ENCODE measurements around the gene TP53TG3D.
"Not testable (repeated sequence)": the region's sequence is repeated elsewhere in the genome, so short reads cannot be mapped to it uniquely, and the experiment has no call there.

The TP53TG3D gene, protein sequence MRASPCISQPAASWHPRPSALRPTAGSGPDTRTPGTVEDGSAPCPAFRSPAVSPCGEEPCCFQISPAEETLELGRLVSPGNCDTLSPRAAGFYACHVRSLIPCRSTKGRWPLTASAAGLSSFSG

DNA sequence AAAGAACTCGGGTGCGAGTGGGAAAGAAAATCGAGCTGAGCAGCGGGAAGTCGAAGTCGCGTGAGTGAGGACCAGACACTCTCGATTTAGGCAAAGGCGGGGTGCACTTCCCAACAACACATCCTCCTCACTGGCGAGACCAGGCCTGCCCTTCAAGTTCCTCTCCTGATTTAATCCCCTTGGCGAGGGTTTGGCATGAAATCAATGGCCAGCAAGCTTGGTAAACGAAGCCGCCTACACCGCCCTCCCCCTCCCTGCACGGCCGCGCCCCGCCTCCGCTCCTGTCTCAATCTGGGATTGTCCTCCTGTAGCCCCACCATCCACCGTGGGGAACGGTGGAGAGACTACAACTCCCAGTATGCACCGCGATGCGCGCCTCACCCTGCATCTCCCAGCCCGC lies at the start of gene TP53TG3D:
TSS of gene TP53TG3D (plus strand) at position 301 of the 400 bp plus-strand sequence. CDS start at position 369, 68 bp downstream.
- H3K4me3 ChIP-seq (ENCODE audit: low read depth, low read length); H3K27me3 ChIP-seq (ENCODE audit: control insufficient read depth, insufficient read depth, low read length); H3K9me3 ChIP-seq (ENCODE audit: control insufficient read depth, insufficient read depth, low read depth, low read length); H3K36me3 ChIP-seq (ENCODE audit: control insufficient read depth, insufficient read depth, low read length); H3K27ac ChIP-seq (ENCODE audit: low read depth, low read length); H3K9ac ChIP-seq (ENCODE audit: low read length); H3K4me1 ChIP-seq (ENCODE audit: control insufficient read depth, insufficient read depth, low read length): not testable (repeated sequence)

DNA sequence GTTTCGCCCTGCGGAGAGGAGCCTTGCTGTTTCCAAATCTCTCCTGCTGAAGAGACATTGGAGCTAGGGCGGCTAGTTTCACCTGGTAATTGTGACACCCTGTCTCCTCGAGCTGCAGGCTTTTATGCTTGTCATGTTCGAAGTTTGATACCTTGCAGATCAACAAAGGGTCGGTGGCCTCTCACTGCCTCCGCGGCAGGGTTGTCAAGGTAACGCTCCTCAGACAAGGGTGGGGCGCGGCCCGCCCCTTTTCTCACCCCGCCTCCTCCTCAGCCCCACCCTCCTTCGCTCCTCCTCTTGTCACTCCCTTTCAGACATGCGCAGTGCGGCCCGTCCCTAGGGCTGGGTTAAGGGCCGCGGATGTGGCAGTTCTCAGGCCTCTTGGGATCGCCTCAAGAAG lies 421 bp downstream of the TP53TG3D start:
- H3K36me3 ChIP-seq (ENCODE audit: control insufficient read depth, insufficient read depth, low read length); H3K27me3 ChIP-seq (ENCODE audit: control insufficient read depth, insufficient read depth, low read length); H3K9ac ChIP-seq (ENCODE audit: low read length); H3K4me1 ChIP-seq (ENCODE audit: control insufficient read depth, insufficient read depth, low read length); H3K4me3 ChIP-seq (ENCODE audit: low read depth, low read length); H3K27ac ChIP-seq (ENCODE audit: low read depth, low read length); H3K9me3 ChIP-seq (ENCODE audit: control insufficient read depth, insufficient read depth, low read depth, low read length): not testable (repeated sequence)

DNA sequence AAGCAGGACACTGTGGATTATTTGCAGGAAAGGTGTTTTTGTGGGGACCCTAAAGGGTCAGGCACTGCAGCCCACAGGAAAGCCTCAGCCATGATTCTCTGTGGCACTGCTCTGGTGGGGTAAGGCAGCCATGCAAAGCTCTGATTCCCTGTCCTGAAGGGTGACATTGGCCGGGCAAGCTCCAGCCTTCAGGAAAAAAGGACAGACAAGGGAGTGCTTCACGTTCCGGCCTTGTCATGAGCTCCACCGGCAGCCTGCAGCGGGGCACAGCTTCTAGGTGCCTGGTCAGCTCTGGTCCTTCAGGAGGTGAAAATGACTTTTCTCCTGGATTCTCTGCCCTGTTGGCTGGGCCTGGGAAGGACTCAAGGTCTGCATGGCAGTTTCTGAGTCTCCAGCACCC lies 8.4 kb downstream of the TP53TG3D start:
- H3K9ac ChIP-seq (ENCODE audit: low read length); H3K4me1 ChIP-seq (ENCODE audit: control insufficient read depth, insufficient read depth, low read length); H3K4me3 ChIP-seq (ENCODE audit: low read depth, low read length); H3K9me3 ChIP-seq (ENCODE audit: control insufficient read depth, insufficient read depth, low read depth, low read length); H3K27me3 ChIP-seq (ENCODE audit: control insufficient read depth, insufficient read depth, low read length); H3K27ac ChIP-seq (ENCODE audit: low read depth, low read length); H3K36me3 ChIP-seq (ENCODE audit: control insufficient read depth, insufficient read depth, low read length): not testable (repeated sequence)

DNA sequence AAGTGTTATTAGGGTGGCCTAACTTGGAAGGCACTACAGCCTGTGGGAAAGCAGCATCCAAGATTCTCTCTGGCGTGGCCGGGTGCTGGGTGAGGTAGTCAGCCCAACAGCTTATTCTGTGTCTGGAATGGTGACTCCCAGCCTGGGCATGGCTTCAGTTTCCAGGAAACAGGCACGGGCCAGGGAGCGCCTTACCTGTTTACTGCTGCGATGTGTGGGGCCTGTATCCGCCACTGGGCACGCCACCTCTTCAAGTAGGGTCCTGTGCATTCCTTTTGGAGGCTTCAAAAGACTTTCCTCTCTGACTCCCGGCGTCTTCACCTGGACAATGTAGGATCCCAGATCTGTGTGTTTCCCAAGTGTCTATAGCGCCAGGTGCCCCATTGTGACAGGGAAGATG lies 10.5 kb downstream of the TP53TG3D start:
- not testable (repeated sequence) for H3K27me3 ChIP-seq (ENCODE audit: control insufficient read depth, insufficient read depth, low read length); H3K4me1 ChIP-seq (ENCODE audit: control insufficient read depth, insufficient read depth, low read length); H3K4me3 ChIP-seq (ENCODE audit: low read depth, low read length); H3K9ac ChIP-seq (ENCODE audit: low read length); H3K27ac ChIP-seq (ENCODE audit: low read depth, low read length); H3K36me3 ChIP-seq (ENCODE audit: control insufficient read depth, insufficient read depth, low read length); H3K9me3 ChIP-seq (ENCODE audit: control insufficient read depth, insufficient read depth, low read depth, low read length)

DNA sequence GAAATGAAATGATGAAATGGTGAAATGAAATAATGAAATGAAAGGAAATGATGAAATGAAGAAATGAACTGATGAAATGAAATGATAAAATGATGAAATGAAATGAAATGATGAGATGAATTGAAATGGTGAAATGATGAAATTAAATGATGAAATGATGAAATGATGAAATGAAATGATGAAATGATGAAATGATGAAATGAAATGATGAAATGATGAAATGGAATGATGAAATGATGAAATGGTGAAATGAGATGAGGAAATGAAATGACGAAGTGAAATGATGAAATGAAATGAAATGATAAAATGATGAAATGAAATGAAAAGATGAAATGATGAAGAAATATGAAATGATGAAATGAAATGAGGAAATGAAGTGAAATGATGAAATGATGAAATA lies 28.8 kb downstream of the TP53TG3D start:
- H3K4me1 ChIP-seq (ENCODE audit: control insufficient read depth, insufficient read depth, low read length); H3K36me3 ChIP-seq (ENCODE audit: control insufficient read depth, insufficient read depth, low read length); H3K27me3 ChIP-seq (ENCODE audit: control insufficient read depth, insufficient read depth, low read length); H3K9ac ChIP-seq (ENCODE audit: low read length); H3K4me3 ChIP-seq (ENCODE audit: low read depth, low read length); H3K27ac ChIP-seq (ENCODE audit: low read depth, low read length); H3K9me3 ChIP-seq (ENCODE audit: control insufficient read depth, insufficient read depth, low read depth, low read length): not testable (repeated sequence)

DNA sequence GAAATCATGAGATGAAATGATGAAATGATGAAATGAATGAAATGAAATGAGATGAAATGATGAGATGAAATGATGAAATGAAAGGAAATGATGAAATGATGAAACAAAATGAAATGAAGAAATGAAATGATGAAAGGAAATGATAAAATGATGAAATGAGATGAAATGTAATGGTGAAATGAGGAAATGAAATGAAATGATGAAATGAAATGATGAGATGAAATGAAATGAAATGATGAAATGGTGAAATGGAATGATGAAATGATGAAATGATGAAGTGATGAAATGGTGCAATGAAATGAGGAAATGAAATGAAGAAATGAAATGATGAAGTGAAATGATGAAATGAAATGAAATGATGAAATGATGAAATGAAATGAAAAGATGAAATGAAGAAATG lies 29.9 kb downstream of the TP53TG3D start:
- H3K4me3 ChIP-seq (ENCODE audit: low read depth, low read length); H3K9me3 ChIP-seq (ENCODE audit: control insufficient read depth, insufficient read depth, low read depth, low read length); H3K27ac ChIP-seq (ENCODE audit: low read depth, low read length); H3K27me3 ChIP-seq (ENCODE audit: control insufficient read depth, insufficient read depth, low read length); H3K9ac ChIP-seq (ENCODE audit: low read length); H3K36me3 ChIP-seq (ENCODE audit: control insufficient read depth, insufficient read depth, low read length); H3K4me1 ChIP-seq (ENCODE audit: control insufficient read depth, insufficient read depth, low read length): not testable (repeated sequence)

DNA sequence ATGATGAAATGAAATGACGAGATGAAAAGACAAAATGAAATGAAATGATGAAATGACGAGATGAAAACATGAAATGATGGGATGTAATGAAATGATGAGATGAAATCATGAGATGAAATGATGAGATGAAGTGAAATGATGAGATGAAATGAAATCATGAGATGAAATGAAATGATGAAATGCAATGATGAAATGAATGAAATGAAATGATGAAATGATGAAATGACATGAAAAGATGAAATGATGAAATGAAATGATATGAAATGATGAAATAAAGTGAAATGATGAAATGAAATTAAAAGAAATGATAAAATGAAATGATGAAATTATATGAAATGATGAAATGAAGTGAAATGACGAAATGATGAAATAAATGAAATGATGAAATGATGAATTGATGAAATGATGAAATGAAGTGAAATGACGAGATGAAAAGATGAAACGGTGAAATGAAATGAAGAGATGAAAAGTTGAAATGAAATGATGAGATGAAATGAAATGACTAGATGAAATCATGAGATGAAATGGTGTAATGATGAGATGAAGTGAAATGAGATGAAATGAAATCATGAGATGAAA lies 30.9 kb downstream of the TP53TG3D start:
- not testable (repeated sequence) for H3K27me3 ChIP-seq (ENCODE audit: control insufficient read depth, insufficient read depth, low read length); H3K36me3 ChIP-seq (ENCODE audit: control insufficient read depth, insufficient read depth, low read length); H3K4me1 ChIP-seq (ENCODE audit: control insufficient read depth, insufficient read depth, low read length); H3K27ac ChIP-seq (ENCODE audit: low read depth, low read length); H3K4me3 ChIP-seq (ENCODE audit: low read depth, low read length); H3K9ac ChIP-seq (ENCODE audit: low read length); H3K9me3 ChIP-seq (ENCODE audit: control insufficient read depth, insufficient read depth, low read depth, low read length)

DNA sequence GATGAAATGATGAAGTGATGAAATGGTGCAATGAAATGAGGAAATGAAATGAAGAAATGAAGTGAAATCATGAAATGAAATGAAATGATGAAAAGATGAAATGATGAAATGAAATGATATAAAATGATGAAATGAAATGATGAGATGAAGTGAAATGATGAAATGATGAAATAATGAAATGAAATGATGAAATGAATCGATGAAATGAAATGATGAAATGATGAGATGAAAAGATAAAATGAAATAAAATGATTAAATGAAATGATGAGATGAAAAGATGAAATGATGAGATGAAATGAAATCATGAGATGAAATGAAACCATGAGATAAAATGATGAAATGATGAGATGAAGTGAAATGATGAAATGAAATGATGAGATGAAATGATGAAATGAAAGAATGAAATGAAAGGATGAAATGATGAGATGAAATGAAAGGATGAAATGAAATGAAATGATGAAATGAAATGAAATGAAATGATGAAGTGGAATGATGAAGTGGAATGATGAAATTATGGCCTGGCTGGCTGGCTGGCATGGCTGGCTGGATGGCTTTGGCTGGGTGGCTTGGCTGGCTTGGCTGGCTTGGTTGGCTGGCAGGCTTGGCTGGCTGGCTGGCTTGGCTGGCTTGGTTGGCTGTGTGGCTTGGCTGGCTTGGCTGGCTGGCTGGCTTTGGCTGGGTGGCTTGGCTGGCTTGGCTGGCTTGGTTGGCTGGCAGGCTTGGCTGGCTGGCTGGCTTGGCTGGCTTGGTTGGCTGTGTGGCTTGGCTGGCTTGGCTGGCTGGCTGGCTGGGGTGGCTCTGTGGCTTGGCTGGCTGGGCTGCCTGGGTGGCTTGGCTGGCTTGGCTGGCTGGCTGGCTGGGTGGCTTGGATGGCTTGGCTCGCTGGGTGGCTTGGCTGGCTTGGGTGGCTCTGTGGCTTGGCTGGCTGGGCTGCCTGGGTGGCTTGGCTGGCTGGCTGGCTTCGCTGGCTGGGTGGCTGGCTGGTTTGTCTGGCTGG lies 32.0 kb downstream of the TP53TG3D start:
- H3K27ac ChIP-seq (ENCODE audit: low read depth, low read length); H3K9me3 ChIP-seq (ENCODE audit: control insufficient read depth, insufficient read depth, low read depth, low read length); H3K27me3 ChIP-seq (ENCODE audit: control insufficient read depth, insufficient read depth, low read length); H3K36me3 ChIP-seq (ENCODE audit: control insufficient read depth, insufficient read depth, low read length); H3K4me3 ChIP-seq (ENCODE audit: low read depth, low read length); H3K9ac ChIP-seq (ENCODE audit: low read length); H3K4me1 ChIP-seq (ENCODE audit: control insufficient read depth, insufficient read depth, low read length): not testable (repeated sequence)

DNA sequence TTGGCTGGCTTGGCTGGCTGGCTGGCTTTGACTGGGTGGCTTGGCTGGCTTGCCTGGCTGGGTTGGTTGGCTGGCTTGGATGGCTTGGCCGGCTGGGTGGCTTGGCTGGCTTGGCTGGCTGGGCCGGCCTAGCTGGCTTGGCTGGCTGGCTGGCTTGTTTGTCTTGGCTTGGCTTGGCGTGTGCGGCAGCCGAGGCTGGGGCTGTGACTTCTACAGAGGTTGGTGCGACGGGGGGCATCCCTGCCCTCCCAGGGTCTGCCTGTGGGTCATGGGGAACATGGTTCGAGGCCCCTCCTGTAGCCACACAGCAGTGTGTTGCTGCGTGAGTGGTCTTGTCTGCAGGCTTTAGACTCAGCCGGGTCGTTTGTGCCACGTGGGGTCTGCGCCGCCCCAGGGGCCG lies 33.1 kb downstream of the TP53TG3D start:
- not testable (repeated sequence) for H3K9ac ChIP-seq (ENCODE audit: low read length); H3K4me3 ChIP-seq (ENCODE audit: low read depth, low read length); H3K27ac ChIP-seq (ENCODE audit: low read depth, low read length); H3K27me3 ChIP-seq (ENCODE audit: control insufficient read depth, insufficient read depth, low read length); H3K4me1 ChIP-seq (ENCODE audit: control insufficient read depth, insufficient read depth, low read length); H3K9me3 ChIP-seq (ENCODE audit: control insufficient read depth, insufficient read depth, low read depth, low read length); H3K36me3 ChIP-seq (ENCODE audit: control insufficient read depth, insufficient read depth, low read length)

DNA sequence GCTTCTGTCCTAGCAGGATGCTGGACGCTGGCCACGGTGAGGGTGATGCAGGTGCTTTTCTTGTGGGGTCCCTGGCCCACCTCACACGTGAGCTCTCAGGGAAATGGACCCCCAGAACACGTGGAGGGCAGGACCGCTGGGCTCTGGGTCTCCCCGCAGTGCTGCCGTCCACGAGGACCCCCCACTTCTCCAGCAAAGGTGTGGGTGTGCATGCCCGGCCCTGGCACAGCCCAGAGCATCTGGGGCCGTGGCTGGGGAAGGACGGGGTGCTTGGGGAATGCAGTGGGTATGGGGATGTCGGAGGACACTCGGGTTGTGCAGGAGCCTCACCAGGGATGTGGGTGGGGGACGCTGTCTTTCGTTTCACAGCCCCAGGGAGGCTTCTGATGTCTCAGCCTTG lies 34.7 kb downstream of the TP53TG3D start:
- not testable (repeated sequence) for H3K4me1 ChIP-seq (ENCODE audit: control insufficient read depth, insufficient read depth, low read length); H3K27me3 ChIP-seq (ENCODE audit: control insufficient read depth, insufficient read depth, low read length); H3K9ac ChIP-seq (ENCODE audit: low read length); H3K27ac ChIP-seq (ENCODE audit: low read depth, low read length); H3K4me3 ChIP-seq (ENCODE audit: low read depth, low read length); H3K9me3 ChIP-seq (ENCODE audit: control insufficient read depth, insufficient read depth, low read depth, low read length); H3K36me3 ChIP-seq (ENCODE audit: control insufficient read depth, insufficient read depth, low read length)

DNA sequence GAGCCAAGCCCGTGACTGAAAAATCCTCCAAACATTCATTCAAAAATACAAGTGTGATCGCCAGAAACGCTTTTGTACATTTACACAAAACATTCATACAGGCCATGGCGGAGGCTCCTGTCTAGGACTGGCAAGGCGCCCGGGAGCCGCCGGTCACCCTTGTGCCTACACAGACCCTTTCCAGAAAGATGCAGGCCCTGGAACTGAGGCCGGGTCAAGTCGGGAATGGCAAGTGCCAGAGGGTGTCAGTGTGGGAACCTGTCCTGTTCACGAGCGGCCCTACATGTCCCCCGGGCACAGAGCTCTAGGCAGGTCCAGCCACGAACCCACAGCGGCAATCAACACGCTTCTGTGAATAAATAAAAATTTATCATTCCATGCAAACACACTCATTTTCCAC lies 36.1 kb downstream of the TP53TG3D start:
- not testable (repeated sequence) for H3K9ac ChIP-seq (ENCODE audit: low read length); H3K27me3 ChIP-seq (ENCODE audit: control insufficient read depth, insufficient read depth, low read length); H3K36me3 ChIP-seq (ENCODE audit: control insufficient read depth, insufficient read depth, low read length); H3K9me3 ChIP-seq (ENCODE audit: control insufficient read depth, insufficient read depth, low read depth, low read length); H3K4me1 ChIP-seq (ENCODE audit: control insufficient read depth, insufficient read depth, low read length); H3K4me3 ChIP-seq (ENCODE audit: low read depth, low read length); H3K27ac ChIP-seq (ENCODE audit: low read depth, low read length)

All from HUES6 (cell line).